HG03108 (cell line): Measurements from ENCODE around the gene EFCAB6.

ENCODE experiments used
- ATAC-seq: cut with Tn5 transposase; IDR thresholded peaks from one replicate; pipeline ENCODE4 v1.9.1; 2021; ENCODE audit warnings: moderate library complexity; ENCODE audit not compliant: unreplicated experiment

EFCAB6 gene

DNA sequence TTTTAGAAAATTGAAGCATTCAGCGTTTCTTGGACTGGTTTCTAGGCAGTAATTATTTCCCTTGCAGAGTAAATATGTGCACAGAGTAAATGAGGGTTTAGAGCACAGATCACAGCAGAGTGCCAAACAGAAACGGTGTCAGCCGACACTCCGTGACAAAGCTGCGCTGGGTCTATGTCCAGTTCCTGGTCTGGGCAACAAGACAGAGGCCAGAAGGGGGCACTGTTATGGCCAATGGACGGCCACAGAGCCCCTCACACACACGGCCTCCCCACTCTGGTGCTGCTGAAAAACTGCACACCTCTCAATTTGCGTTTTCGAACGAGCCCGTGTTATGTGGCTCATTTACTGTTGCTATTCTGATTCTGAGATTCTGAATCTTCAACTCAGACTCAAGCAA lies 219.6 kb downstream of the EFCAB6 start:
- ATAC-seq: no peak

DNA sequence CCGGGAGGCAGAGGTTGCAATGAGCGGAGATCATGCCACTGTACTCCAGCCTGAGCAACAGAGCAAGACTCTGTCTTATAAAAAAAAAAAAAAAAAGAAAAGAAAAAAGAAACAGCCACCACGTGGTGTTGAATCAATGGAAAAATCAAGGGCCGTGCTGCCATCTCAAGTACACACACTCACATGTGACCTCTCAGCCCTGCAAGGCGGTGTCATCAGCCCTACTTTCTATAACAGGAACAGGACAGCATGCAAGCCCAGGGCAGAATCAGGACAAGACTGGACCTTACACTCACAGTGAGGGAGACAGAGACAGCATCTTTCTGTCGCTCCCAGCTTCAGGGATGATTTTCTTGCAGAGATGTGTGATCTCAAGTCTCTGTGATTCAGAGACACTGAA lies 220.7 kb downstream of the EFCAB6 start:
- no peak for ATAC-seq

DNA sequence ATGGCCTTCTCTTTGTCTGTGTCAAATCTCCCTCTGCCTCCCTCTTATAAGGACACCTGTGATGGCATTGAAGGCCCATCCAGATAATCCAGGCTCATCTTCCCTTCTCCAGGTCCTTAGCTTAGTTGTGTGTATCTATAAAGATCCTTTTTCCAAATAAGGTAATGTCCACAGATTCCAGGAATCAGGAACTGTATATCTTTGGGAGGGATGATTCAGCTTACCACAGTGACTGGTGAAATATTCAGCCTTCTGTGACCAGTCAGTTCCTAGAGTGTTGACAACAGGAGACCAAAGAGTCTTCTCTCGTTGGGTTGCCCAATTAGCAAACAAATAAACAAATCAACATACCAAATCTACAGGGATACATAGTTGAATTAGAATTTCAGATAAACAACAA lies 224.5 kb downstream of the EFCAB6 start:
- no peak for ATAC-seq

DNA sequence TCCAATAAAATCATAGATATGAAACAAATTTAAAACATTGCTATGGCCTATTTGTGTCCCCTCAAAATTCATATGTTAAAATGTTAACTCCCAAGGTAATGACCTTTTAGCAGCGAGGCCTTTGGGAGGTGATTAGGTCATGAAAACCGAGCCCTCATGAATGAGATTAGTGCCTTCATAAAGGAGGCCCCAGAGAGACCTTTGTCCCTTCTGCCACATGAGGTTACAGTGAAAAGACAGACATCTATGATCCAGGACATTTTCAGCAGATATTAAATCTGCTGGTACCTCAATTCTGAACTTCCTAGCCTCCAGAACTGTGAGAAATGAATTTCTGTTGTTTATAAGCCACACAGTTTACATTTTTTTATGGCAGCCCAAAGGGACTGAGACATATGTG lies 228.6 kb downstream of the EFCAB6 start:
- ATAC-seq: no peak

DNA sequence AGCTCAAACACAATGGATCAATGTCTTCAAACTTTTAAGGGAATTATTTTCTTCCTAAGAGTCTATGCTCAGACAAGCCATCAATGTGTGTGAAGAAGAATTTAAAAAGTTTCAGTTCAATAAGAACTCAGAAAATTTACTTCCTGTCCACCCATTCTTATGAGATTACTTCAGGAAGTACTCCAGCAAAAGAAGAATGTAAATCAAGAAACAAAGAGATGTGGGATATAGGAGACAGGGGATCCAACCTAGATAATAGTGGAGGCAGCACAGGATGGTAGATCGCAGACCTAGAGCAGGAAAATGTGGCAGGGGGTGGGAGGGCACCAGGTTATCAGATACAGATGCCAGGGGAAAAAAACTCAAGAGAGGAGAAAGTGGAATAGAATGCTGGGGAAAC lies 229.7 kb downstream of the EFCAB6 start:
- ATAC-seq: no peak

DNA sequence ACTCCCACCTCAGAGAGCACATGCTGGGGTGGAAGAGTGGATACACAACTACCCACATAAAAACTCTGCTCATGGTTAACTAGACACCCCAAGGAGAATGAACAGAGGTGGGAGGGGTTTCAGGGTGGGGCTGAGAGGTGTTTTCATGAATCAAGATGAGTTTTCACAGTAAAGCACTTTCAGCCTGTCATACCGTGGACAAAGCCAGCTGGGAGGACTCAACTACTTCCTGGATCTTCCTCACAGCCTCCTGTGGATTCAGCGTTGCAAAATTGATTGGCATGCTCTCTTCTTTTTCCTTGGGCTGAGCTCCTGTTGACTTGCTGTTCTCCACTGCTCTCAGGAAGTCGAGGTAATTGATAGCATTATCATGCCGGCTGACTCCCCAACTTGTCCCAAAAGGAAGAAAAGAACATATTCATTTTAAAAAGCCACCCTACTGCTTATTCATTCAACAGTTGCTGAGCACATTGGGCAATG lies 231.8 kb downstream of the EFCAB6 start:
- no peak for ATAC-seq

DNA sequence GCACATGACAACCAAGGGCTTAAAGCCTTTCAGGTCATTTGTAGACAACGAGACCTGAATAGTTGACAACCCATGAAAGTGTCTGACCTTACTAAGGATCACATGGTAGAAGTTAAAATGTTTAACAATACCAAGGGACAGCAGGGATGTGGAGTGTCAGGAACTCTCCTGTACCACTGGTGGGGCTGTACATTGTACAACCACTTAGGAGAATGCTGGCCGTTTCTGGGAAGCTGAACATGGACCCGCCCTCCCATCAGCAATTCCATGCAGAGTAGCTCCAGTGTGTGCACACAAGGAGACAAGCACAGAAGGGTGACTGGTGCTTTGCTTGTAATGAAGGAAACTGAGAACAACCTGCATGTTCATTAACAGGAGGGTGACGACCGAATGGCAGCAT lies 237.4 kb downstream of the EFCAB6 start:
- no peak for ATAC-seq

DNA sequence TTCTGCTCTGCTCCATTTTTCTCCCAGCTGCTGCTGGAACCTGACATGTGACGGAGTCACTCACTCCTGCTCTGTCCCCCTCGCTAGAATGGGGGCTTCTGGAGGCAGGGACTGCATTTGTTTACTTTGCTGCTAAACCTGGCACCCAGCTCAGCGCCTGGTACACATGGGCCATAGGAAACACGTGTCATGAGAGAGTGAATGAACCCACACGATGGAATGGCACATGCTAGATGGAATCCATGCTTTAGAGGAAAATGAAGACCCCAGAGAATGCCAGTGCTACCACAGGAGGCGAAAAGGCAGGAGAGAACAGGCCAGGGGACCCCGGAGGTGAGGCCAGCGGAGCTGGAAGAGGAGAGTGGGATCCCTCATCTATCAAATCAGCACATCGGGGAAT lies 239.4 kb downstream of the EFCAB6 start:
- no peak for ATAC-seq

DNA sequence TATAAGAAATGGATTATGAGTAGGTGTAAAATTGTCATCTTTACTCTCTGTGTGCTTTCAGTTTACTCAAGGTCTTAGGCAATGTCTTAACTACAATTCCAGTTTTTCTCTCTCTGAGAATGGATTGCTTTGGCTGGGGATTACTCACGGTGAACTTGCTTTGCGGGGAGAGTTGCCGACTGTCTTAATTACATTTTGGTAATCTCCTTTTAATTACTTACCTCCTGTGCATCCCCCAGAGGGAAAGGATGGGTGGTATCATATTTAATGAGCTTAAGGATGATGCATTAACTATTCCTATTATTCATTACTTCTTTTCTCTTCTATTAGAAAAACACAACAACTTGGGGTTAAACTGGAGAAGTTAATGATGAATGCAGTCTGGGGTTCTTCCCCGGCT lies 240.9 kb downstream of the EFCAB6 start:
- ATAC-seq: no peak

DNA sequence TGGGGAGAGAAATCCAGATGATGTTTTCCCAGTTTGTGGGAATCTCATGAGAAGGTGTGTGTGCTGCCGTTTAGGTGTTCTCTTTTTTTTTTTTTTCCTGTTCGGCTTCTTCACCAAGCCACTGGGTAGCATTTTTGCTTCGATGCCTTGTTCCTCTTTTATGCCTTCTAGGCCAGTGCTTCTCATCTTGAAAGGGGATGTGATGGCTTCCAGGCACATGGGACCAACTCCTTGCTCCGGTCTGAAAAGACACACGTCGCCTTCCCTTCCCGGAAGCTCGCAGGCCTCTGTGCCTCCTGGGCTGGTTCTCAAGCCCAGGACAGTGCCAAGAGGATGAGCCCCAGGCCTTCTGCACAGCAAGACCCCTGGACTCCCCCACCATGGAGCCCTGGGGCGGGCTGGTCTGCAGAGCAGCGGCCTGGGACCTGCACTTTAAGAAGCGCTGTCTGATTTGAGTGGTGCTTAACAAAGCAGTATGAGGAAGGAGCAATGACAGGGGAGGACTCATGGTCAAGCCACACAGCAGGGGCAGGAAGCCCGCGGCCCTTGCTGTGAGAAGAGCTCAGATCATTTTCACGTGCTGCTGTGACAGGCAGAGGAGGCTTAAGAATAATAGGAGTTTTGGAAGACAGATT lies 241.5 kb downstream of the EFCAB6 start:
- no peak for ATAC-seq

DNA sequence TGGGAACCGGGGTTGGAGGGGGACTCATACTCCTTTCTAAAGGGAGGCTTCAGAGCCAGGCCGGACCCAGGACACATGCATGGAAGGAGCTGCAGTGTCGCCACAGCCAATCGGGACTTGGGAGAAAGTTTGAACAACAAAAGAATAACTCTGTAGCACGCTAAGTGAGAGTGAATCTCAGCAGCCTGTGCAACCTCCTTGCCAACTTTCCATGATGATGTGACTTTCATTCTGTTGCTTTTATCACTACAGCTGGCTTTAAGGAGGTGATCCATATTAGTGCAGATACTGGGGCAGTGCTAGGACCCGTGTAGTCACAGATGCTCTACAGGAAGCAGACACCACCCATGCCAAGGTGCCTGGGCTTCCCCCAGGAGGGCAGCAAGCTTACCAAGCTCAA lies 243.0 kb downstream of the EFCAB6 start:
- no peak for ATAC-seq

DNA sequence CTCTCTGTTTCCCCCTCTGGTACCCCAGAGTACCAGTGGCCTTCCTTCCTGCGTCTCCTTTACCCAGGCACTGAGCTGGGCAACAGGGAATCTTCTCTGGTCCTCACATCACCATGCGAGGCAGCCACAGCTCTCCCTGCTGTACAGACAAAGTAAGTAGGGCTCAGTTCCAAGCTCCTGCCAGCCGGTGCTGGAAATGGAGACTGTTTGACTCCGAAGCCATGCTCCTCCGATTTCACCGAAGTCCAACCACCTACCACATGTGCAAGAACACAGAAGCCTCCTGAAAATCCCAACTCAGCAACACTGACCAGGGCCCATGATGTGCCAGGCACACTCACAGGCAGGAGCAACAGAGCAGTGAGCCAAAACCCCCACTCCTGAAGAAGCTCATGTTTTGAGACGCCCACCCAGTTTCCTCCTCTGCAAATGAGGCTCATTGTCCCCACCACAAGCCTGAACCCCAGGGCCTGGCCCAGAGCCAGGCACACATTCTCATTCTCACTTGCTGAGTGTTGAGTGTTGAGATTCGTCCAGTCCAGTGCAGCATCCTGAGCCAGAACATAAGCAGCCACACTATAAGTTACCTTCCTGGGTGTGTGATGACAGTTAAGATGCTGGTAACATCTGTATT lies 244.3 kb downstream of the EFCAB6 start:
- ATAC-seq: no peak

DNA sequence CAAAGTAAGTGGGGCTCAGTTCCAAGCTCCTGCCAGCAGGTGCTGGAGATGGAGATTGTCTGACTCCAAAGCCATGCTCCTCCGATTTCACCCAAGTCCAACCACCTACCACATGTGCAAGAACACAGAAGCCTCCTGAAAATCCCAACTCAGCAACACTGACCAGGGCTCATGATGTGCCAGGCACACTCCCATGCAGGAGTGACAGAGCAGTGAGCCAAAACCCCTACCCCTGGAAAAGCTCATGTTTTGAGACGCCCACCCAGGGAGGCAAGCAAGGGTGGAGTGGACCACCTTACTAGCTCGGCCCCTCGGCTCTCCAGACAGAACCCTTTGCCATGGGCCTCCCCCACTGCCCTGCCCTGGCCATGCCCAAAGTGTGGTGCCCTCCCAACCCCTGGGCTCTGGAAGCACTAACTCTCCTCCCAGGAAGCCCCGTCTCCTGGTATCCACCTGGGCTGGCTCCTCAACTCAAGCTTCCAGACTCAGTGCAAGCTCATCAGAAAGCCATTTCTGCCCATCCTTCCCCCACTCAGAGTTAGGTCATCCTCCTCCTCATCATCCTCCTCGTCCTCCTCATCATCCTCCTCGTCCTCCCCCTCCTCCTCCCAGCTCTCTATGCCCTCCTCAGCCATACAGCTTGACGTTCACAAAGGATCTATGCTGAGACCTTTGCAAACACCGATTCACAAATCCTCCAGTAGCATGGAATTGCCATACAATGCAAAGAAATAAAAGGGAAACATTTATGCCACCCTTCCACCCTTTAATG lies 245.4 kb downstream of the EFCAB6 start:
- ATAC-seq: no peak

DNA sequence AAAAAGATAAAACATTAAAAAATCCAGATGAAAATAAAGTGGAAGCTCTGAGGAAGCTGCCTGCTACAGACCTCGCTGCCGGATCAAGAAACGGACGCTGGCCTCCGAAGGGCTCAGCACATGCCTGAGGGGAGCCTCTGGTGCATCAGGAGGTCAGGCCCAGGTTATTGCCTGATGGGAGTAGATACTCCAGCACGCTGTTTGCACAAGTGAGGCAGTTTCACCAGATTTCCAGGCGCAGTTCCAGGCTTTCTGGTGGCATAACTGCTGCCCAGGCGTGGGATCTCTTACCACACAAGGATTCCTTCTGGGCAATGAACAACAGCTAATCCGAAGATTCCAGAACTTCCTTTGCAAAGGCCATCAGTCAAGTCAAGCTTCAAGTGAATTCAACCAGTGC lies 246.1 kb downstream of the EFCAB6 start:
- no peak for ATAC-seq

DNA sequence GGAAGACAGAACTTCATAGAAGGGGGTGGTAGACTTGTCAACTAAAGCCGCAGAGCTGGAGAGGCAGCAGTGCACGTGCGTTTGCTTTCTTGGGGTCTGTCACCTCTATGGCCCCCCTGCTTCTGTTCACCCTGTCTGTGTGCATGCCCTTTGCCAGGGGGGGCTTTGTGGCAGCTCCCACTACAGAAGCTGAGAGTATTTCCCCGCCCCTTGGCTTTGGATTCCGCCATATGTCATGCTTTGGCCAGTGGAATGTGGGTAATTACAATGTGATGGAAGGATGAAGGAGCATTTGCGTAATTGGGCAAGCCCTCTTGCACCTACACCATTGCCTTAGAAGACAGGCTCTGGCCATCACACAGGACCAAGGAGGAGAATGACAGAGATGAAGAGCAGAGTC lies 247.2 kb downstream of the EFCAB6 start:
- ATAC-seq: no peak

DNA sequence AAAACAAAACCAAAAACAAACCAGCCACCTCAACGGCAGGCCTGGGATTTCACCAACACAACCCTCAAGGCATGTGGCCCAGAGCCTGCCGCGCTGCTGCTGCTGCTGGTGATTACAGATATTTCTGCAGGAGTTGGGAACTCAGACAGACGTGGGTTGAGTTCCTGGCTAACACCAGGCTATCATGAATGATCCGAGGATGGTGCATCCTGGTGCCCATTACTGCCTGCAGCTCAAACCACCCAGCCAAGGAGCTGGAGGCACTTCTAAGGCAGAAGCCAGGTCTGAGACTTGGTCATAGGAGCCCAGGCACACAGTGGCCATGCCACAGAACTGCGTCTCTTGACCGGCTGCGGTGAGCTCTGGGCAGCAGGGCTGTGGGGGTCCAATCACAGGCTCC lies 248.5 kb downstream of the EFCAB6 start:
- no peak for ATAC-seq

DNA sequence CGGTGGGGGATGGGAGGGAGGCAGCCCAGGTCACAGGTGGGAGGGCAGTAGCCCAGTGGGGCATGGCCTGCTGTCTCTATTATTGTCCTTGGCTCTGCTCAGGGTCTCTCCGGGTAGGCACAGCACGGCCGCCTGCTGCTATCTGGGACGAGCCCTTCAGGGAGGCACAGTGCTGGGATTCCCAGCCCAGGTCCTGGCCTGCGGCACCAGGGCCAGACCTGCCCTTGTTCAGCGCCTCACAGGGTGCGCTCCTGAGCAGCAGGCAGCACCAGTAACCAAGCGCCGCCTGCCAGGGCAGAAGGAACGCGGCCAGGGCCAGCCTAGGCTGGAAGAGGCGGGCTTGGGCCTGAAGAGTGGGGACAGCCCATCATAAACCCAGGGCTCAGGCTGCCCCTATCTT lies 249.3 kb downstream of the EFCAB6 start:
- ATAC-seq: no peak

DNA sequence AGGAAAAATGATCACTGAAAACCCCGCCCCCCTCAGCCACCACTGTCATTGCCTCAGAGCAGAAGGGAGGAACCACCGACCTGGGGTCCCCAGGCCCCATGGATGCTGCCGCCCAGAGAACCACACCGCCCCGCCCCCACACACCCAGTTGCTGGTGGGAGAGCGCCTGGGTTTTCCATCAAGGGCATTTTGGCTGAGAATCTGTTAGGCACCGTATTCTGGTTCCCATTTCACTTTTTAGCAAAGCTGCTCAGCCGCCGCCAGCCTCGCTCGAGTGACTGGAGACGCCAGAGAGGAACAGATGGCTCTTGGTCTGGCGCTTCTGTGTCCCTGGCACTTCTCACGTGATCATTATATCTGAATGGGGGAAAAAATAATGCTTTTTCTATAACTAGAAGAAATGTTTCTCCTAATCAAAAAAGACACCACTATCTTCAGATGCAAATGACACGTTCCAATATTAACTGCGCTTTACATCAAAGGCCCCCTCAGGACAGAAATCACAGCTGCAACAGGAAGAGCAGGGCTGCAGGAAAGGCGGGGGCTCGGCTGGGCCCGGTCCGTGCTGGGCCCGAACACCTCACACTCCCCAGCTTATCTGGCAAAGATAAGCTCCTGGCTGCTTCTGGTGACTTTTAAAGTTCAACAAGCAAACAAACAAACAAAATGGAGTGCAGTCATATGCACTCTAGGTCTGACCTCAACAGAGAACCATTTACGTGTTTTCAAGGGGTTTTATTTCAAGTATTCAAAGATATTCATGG lies 250.5 kb downstream of the EFCAB6 start:
- ATAC-seq: no peak

DNA sequence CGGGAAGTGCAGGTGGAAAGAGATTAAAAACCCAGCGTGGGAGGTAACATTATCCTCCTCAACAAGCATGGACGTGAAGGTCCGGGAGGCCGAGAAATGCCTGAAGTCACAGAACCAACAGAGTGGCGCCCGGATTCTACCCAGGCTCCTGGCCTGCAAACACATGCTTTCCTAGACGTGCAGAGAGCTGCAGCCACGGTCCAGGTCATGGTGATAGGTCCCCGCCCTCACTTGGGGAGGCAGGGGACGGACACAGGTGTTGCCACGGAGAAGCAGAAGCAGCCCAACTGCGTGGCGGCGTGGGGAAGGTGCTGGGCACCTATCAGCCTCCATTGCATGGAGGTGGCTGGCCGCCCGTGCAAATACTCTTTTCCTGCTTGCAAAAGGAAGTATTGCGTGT lies 251.5 kb downstream of the EFCAB6 start:
- ATAC-seq: no peak

DNA sequence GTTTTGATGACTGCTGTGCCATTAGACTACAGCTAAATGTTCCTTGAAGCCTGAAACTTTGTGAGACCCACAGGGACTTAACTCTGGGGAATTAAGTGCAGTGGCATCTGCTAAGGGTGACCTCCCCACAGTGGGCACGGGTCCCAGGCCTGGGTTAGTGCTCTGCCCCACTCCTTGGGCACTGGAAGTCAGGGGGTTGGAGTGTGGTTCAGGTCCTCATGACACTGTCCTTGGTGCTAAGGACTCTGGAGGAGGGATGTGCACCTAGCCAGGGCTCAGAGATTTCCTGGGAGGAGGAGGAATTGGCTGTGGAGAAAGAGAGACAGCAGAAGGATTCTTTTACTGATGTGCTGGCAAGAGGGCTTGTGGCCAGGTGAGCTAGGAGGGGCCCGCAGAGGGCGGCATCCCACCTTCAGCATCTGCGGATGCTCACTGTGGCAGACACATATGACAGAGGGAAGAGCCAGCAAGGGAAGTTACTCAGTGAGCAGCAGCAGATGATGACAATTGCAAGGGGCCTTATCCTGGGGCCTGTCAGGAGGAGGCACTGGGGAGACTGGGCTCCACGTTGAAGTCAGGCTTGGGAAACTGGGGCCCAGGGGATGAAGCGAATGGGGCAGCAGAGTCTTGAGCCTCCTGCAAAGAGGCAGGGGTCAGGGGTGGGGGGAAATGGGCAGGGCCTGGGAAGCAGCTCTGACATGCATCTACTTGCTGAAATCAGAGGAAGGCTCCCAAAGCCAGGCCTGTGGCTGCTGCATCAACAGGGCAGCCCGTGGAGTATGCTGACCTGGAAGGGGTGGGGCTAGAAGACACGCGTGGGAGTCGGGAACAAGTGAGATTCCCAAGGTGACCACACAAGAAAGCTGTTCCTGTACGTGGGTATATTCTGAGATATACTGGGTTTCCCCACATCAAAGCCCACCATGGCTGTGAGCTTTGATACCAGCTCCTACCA lies 256.3 kb downstream of the EFCAB6 start:
- no peak for ATAC-seq
